ENCODE data around the gene LRMDA. TPM values are rescaled to one million over a fixed set of nuclear protein-coding genes. Genes with fewer than 3 reads are reported as not detected.
A peak's percentile ranks its signal among the peaks of the same experiment; 100 is the strongest.

Gene LRMDA
- total and polyA plus RNA-seq, 4 donors = 12.1 to 40.8 (median 21.6) TPM

- 96 to 98% methylated on average over 2 of the region's 2 CpGs for WGBS, 2 donors
- TF ChIP-seq CTCF (IDR thresholded peaks at IDR 0.05; ENCODE audit: control extremely low read depth, extremely low read depth) = no peak
- no peaks in the 10 kb centered on the region for H3K36me3 ChIP-seq (ENCODE audit: control insufficient read depth in 4 of 4, insufficient read depth in 4 of 4, low read length in 4 of 4)
These were observed 407.6 kb downstream of the LRMDA start for GRCh38 chr10:75839020-75839419.

GRCh38 chr10:75841266-75841665 lies 409.8 kb downstream of the LRMDA start:
- no peak for TF ChIP-seq CTCF (IDR thresholded peaks at IDR 0.05; ENCODE audit: control extremely low read depth, extremely low read depth)
- ATAC-seq (ENCODE audit: insufficient read depth, low FRiP score) = no peak

More at GRCh38 chr10:75839020-75839419, 407.6 kb downstream of the LRMDA start:
- Histone ChIP-seq H3K4me1 (ENCODE audit: control insufficient read depth in 5 of 5, insufficient read depth in 5 of 5, low read length in 5 of 5) (peaks cover 0 to 16% (median 0%) of the 10 kb centered on the region in 5 donors), H3K4me3 (no peak overlapping the region), H3K27me3 (ENCODE audit: control insufficient read depth in 3 of 3, insufficient read depth in 3 of 3, low read length in 2 of 3) (no peaks in the 10 kb centered on the region), H3K9ac (ENCODE audit: insufficient read depth in 1 of 2, low read length in 2 of 2) (no peak overlapping the region), H3K9me3 (ENCODE audit: control insufficient read depth in 4 of 4, insufficient read depth in 3 of 4, low read length in 3 of 4) (no peaks in the 10 kb centered on the region), H3K27ac (ENCODE audit: low read depth in 1 of 2, low read length in 1 of 2) (no peak overlapping the region)
- ATAC-seq (ENCODE audit: insufficient read depth, low FRiP score) = no peak
- DNase-seq = no peak

GRCh38 chr10:75845176-75845947 lies 413.9 kb downstream of the LRMDA start:
- no peak for TF ChIP-seq CTCF (IDR thresholded peaks at IDR 0.05; ENCODE audit: control extremely low read depth, extremely low read depth)
- H3K36me3 ChIP-seq (ENCODE audit: control insufficient read depth in 4 of 4, insufficient read depth in 4 of 4, low read length in 4 of 4) = no peaks in the 10 kb centered on the region
- DNase-seq (peak; percentile 44 to 91 (median 91)), ATAC-seq (ENCODE audit: insufficient read depth, low FRiP score) (no peak)
- peaks cover 0 to 3% (median 0%) of the 10 kb centered on the region in 3 donors for H3K27me3 ChIP-seq (ENCODE audit: control insufficient read depth in 3 of 3, insufficient read depth in 3 of 3, low read length in 2 of 3)
- H3K9me3 ChIP-seq (ENCODE audit: control insufficient read depth in 4 of 4, insufficient read depth in 3 of 4, low read length in 3 of 4) = peaks cover 0 to 3% (median 0%) of the 10 kb centered on the region in 4 donors
- peaks cover 0 to 33% (median 3%) of the 10 kb centered on the region in 5 donors for H3K4me1 ChIP-seq (ENCODE audit: control insufficient read depth in 5 of 5, insufficient read depth in 5 of 5, low read length in 5 of 5)
- WGBS, 2 donors = 37 to 40% methylated on average over 8 of the region's 8 CpGs
- H3K9ac ChIP-seq (ENCODE audit: insufficient read depth in 1 of 2, low read length in 2 of 2) = no peak overlapping the region
- peak overlapping the region in 1 of 2 donors; percentile 24 for H3K27ac ChIP-seq (ENCODE audit: low read depth in 1 of 2, low read length in 1 of 2)
- H3K4me3 ChIP-seq = no peak overlapping the region

More at GRCh38 chr10:75841266-75841665, 409.8 kb downstream of the LRMDA start:
- Histone ChIP-seq H3K36me3 (ENCODE audit: control insufficient read depth in 4 of 4, insufficient read depth in 4 of 4, low read length in 4 of 4) (no peaks in the 10 kb centered on the region), H3K9ac (ENCODE audit: insufficient read depth in 1 of 2, low read length in 2 of 2) (no peak overlapping the region), H3K9me3 (ENCODE audit: control insufficient read depth in 4 of 4, insufficient read depth in 3 of 4, low read length in 3 of 4) (no peaks in the 10 kb centered on the region), H3K4me3 (no peak overlapping the region), H3K27me3 (ENCODE audit: control insufficient read depth in 3 of 3, insufficient read depth in 3 of 3, low read length in 2 of 3) (no peaks in the 10 kb centered on the region), H3K27ac (ENCODE audit: low read depth in 1 of 2, low read length in 1 of 2) (no peak overlapping the region), H3K4me1 (ENCODE audit: control insufficient read depth in 5 of 5, insufficient read depth in 5 of 5, low read length in 5 of 5) (peaks cover 0 to 38% (median 3%) of the 10 kb centered on the region in 5 donors)
- no peak for DNase-seq
- 74 to 93% methylated on average over 3 of the region's 3 CpGs for WGBS, 2 donors

Measured in lung (tissue), 12 donors.